CD4-positive, alpha-beta memory T cell (primary cell): Measurements from ENCODE around the gene PRSS1. TPM values are rescaled to one million over a fixed set of nuclear protein-coding genes. Genes with fewer than 3 reads are reported as not detected.

Experiments
- CTCF ChIA-PET: fragments of 350-600 bp; sonication (Branson Sonifier 250); formaldehyde crosslinking; loops from one replicate; lab custom pipeline; 2021; ENCODE audit warnings: inconsistent platforms; ENCODE audit not compliant: partially characterized antibody; lab: Charles Lee
- POLR2A ChIA-PET: fragments of 350-600 bp; sonication (Branson Sonifier 250); formaldehyde crosslinking; loops from one replicate; lab custom pipeline; 2021; ENCODE audit not compliant: partially characterized antibody; lab: Charles Lee
- DNase-seq, 5 donors: peaks; one replicate each; pipeline versions ENCODE4 v3.0.0 to v3.0.0-alpha.2; 2020 to 2022; ENCODE audit warnings: mixed read lengths in 1 of 5
- H3K27ac ChIP-seq: one replicate; pipeline ENCODE4 v1.7.0; 2013; ENCODE audit warnings: low read depth, low read length
- H3K27me3 ChIP-seq: 2 replicates; pipeline ENCODE4 v1.7.0; 2013; ENCODE audit warnings: mild to moderate bottlenecking, low read length, moderate library complexity; ENCODE audit not compliant: insufficient read depth
- H3K36me3 ChIP-seq: 2 replicates; pipeline ENCODE4 v1.7.0; 2013; ENCODE audit warnings: mild to moderate bottlenecking, low read length, moderate library complexity; ENCODE audit not compliant: insufficient read depth
- H3K4me1 ChIP-seq: 2 replicates; pipeline ENCODE4 v1.7.0; 2013; ENCODE audit warnings: mild to moderate bottlenecking, low read length, moderate library complexity; ENCODE audit not compliant: insufficient read depth
- H3K4me3 ChIP-seq, 2 donors: one replicate each; pipeline ENCODE4 v1.7.0; 2013; ENCODE audit warnings: low read length in 2 of 2, mild to moderate bottlenecking in 1 of 2
- H3K9me3 ChIP-seq, 2 donors: one replicate each; pipeline ENCODE4 v1.7.0; 2013; ENCODE audit warnings: low read length in 2 of 2, control low read depth in 1 of 2; ENCODE audit not compliant: control insufficient read depth in 1 of 2
- H3K27ac Mint-ChIP-seq, 7 donors: one replicate each; pipeline ENCODE4 v1.8.0; 2020 to 2021; ENCODE audit warnings: mixed read lengths in 7 of 7, mild to moderate bottlenecking in 6 of 7, inconsistent platforms in 3 of 7, moderate library complexity in 3 of 7
- H3K27me3 Mint-ChIP-seq, 2 donors: one replicate each; pipeline ENCODE4 v1.8.0; 2020 to 2021; ENCODE audit warnings: mixed read lengths in 2 of 2
- H3K36me3 Mint-ChIP-seq, 2 donors: one replicate each; pipeline ENCODE4 v1.8.0; 2020 to 2021; ENCODE audit warnings: mixed read lengths in 2 of 2, inconsistent platforms in 1 of 2, mild to moderate bottlenecking in 1 of 2
- H3K4me1 Mint-ChIP-seq, 4 donors: one replicate each; pipeline ENCODE4 v1.8.0; 2020 to 2021; ENCODE audit warnings: mixed read lengths in 4 of 4, mild to moderate bottlenecking in 1 of 4
- H3K4me3 Mint-ChIP-seq, 8 donors: one replicate each; pipeline ENCODE4 v1.8.0; 2020 to 2021; ENCODE audit warnings: mixed read lengths in 8 of 8, mild to moderate bottlenecking in 7 of 8, moderate library complexity in 6 of 8, inconsistent platforms in 3 of 8
- H3K9me3 Mint-ChIP-seq, 8 donors: one replicate each; pipeline ENCODE4 v1.8.0; 2020 to 2021; ENCODE audit warnings: mixed read lengths in 8 of 8, mild to moderate bottlenecking in 5 of 8, inconsistent platforms in 3 of 8, moderate library complexity in 1 of 8
- intact Hi-C: fragments of 100-400 bp; cut with micrococcal nuclease; formaldehyde crosslinking; loops from one replicate; pipeline ENCODE4 v1.15.1; 2023
- polyA plus RNA-seq, 2 donors: library from polyadenylated mRNA; unstranded; fragments of 300-500 nt; fragmentation: Illumina TruSeq; gene quantifications; one replicate each; pipeline ENCODE4 v1.2.3, GENCODE V29; 2021
- total RNA-seq, 2 experiments: library from RNA; stranded (reverse); gene quantifications; one replicate each; pipeline ENCODE4 v1.2.3, GENCODE V29; 2021

Gene PRSS1
- total and polyA plus RNA-seq, 4 experiments from 2014 or later = 0.44 TPM; not detected in 3

DNA sequence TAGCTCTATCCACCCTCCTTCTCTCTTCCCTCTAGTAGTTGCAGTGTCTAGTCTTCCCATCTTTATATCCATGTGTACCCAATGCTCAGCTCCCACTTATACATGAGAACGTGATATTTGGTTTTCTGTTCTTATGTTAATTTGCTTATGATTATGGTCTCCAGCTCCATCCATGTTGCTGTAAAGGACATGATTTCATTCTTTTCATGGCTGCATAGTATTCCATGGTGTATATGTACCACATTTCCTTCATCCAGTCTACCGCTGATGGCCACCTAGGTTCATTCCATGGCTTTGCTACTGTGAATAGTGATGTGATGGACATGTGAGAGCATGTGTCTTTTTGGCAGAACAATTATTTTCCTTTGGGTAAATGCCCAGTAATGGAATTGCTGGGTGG, 28.0 kb downstream of the PRSS1 start:
- Mint-ChIP-seq H3K27me3 (no peaks in the 10 kb centered on the region), H3K9me3 (no peaks in the 10 kb centered on the region), H3K4me3 (no peak overlapping the region), H3K36me3 (no peaks in the 10 kb centered on the region), H3K27ac (no peak overlapping the region), H3K4me1 (peaks cover 0 to 3% (median 0%) of the 10 kb centered on the region in 4 donors)
- no peak overlapping the region for H3K27ac ChIP-seq
- H3K27me3 ChIP-seq = no peaks in the 10 kb centered on the region
- no peak overlapping the region for H3K4me3 ChIP-seq
- H3K4me1 ChIP-seq = no peaks in the 10 kb centered on the region
- ChIA-PET POLR2A (no interaction called here), CTCF (no interaction called here)
- DNase-seq = no peak
- no peaks in the 10 kb centered on the region for H3K9me3 ChIP-seq
- intact Hi-C loops = no loop called here
- H3K36me3 ChIP-seq = no peaks in the 10 kb centered on the region

- intact Hi-C loops = loop anchor here (1.0 kb wide), 5 partner anchors 28 to 151 kb away; no protein-coding TSS in a partner anchor
- H3K4me1 Mint-ChIP-seq = peaks cover 6 to 17% (median 7%) of the 10 kb centered on the region in 4 donors
- H3K4me1 ChIP-seq = peaks cover 17% of the 10 kb centered on the region
- ChIA-PET POLR2A (interaction anchor here (0.6 to 30.6 kb wide), 18 partner anchors 8 to 471 kb away, joined by 3 to 6843 read pairs (median 4); no protein-coding TSS in a partner anchor), CTCF (interaction anchor here (0.5 to 21.7 kb wide), 22 partner anchors 10 to 179 kb away, joined by 3 to 623 read pairs (median 6); no protein-coding TSS in a partner anchor)
- no peaks in the 10 kb centered on the region for H3K36me3 ChIP-seq
- peaks cover 14 to 16% of the 10 kb centered on the region in 2 donors for H3K36me3 Mint-ChIP-seq
- DNase-seq = peak; percentile 73 to 82 (median 78)
- no peaks in the 10 kb centered on the region for H3K9me3 ChIP-seq
- H3K27ac Mint-ChIP-seq = peak overlapping the region; percentile 92 to 100 (median 98)
- no peaks in the 10 kb centered on the region for H3K9me3 Mint-ChIP-seq
- peak overlapping the region; percentile 81 to 90 (median 86) for H3K4me3 Mint-ChIP-seq
- no peaks in the 10 kb centered on the region for H3K27me3 ChIP-seq
- H3K27me3 Mint-ChIP-seq = no peaks in the 10 kb centered on the region
- H3K4me3 ChIP-seq = peak overlapping the region in 1 of 2 donors; percentile 49
- H3K27ac ChIP-seq = peak overlapping the region; percentile 21
Measured at GRCh38 chr7:142782922-142783900, 33.9 kb downstream of the PRSS1 start.

DNA sequence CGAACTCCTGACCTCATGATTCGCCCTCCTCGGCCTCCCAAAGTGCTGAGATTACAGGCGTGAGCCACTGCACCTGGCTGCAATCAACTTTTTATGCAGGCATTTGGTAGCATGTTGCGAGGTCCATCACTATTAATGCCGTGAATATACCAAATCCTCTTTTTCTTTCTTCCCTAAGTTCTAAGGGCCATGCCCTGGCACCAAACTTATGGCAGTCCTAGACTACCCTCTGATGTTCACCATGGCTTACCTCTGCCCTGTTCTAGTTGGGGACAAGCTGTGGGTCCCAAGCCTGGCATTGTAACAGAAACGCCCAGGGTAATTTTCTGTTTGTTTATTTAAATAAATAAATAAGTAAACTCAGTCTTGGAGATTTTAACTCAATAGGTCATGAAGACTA, 34.8 kb downstream of the PRSS1 start:
- no peaks in the 10 kb centered on the region for H3K9me3 ChIP-seq
- CTCF ChIA-PET = interaction anchor here (0.6 to 21.7 kb wide), 12 partner anchors 13 to 431 kb away, joined by 3 to 623 read pairs (median 27); partner anchors contain the start of gene EPHB6
- Mint-ChIP-seq H3K27ac (peak overlapping the region; percentile 92 to 100 (median 100)), H3K27me3 (no peaks in the 10 kb centered on the region), H3K4me3 (peak overlapping the region in 2 of 8 donors; percentile 22 to 48), H3K36me3 (peaks cover 23 to 24% of the 10 kb centered on the region in 2 donors), H3K4me1 (peaks cover 6 to 17% (median 7%) of the 10 kb centered on the region in 4 donors), H3K9me3 (peaks cover 0 to under 1% (median 0%) of the 10 kb centered on the region in 8 donors)
- H3K4me3 ChIP-seq = no peak overlapping the region
- H3K27me3 ChIP-seq = no peaks in the 10 kb centered on the region
- peaks cover 17% of the 10 kb centered on the region for H3K4me1 ChIP-seq
- POLR2A ChIA-PET = interaction anchor here (0.9 to 30.6 kb wide), 6 partner anchors 24 to 152 kb away, joined by 6 to 6843 read pairs (median 32); partner anchors contain the start of gene EPHB6
- peaks cover 5% of the 10 kb centered on the region for H3K36me3 ChIP-seq
- intact Hi-C loops = no loop called here
- no peak for DNase-seq
- H3K27ac ChIP-seq = peak overlapping the region; percentile 99

DNA sequence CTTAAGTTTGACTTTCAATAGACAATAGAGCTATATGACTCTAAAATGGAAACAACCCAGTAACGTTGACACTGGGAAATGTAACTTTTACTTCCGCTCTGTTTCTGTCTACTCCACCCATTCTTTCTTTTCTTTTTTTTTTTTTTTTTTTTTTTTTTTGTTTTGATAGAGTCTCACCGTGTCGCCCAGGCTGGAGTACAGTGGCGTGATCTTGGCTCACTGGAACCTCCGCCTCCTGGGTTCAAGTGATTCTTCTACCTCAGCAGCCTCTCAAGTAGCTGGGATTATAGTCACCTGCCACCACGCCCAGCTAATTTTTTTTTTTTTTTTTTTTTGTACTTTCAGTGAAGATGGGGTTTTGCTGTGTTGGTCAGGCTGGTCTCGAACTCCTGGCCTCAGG, 35.4 kb downstream of the PRSS1 start:
- POLR2A ChIA-PET = interaction anchor here (0.9 to 30.6 kb wide), 8 partner anchors 23 to 153 kb away, joined by 4 to 6843 read pairs (median 20); partner anchors contain the start of gene EPHB6
- Histone ChIP-seq H3K4me1 (peaks cover 17% of the 10 kb centered on the region), H3K36me3 (peaks cover 5% of the 10 kb centered on the region), H3K27ac (peak overlapping the region; percentile 99), H3K4me3 (no peak overlapping the region), H3K27me3 (no peaks in the 10 kb centered on the region), H3K9me3 (no peaks in the 10 kb centered on the region)
- intact Hi-C loops = loop anchor here (1.0 kb wide), 2 partner anchors 14 to 24 kb away; no protein-coding TSS in a partner anchor
- CTCF ChIA-PET = interaction anchor here (0.6 to 21.7 kb wide), 12 partner anchors 13 to 430 kb away, joined by 3 to 623 read pairs (median 27); partner anchors contain the start of gene EPHB6
- Mint-ChIP-seq H3K27ac (peak overlapping the region; percentile 98 to 100 (median 100)), H3K4me1 (peaks cover 6 to 22% (median 7%) of the 10 kb centered on the region in 4 donors), H3K9me3 (peaks cover 0 to 3% (median under 1%) of the 10 kb centered on the region in 8 donors), H3K4me3 (peak overlapping the region; percentile 13 to 86 (median 54)), H3K36me3 (peaks cover 29 to 31% of the 10 kb centered on the region in 2 donors), H3K27me3 (no peaks in the 10 kb centered on the region)
- DNase-seq = peak; percentile 51 to 71 (median 57)

DNA sequence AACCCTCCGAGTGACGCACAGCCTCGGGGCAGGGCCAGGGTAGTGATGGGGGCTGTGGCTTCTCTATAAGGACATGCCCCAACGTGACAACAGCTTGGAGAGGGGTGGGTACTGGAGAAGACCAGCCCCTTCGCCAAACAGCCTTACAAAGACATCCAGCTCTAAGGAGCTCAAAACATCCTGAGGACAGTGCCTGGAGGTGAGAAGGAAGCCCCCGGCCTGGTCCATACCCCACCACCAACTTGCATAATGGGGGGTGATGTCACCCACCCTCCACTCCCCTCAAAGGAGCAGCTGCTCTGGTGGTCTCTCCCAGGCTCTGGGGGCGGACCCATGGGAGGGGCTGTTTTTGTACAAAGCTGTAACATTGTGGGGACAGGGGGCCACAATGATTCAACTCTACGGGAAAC, 36.6 kb downstream of the PRSS1 start:
- H3K36me3 ChIP-seq = peaks cover 5% of the 10 kb centered on the region
- peak overlapping the region; percentile 99 for H3K27ac ChIP-seq
- no peaks in the 10 kb centered on the region for H3K9me3 ChIP-seq
- ChIA-PET POLR2A (interaction anchor here (0.6 to 30.6 kb wide), 17 partner anchors 22 to 595 kb away, joined by 3 to 6843 read pairs (median 4); partner anchors contain the start of genes CASP2, EPHB6 and GSTK1), CTCF (interaction anchor here (0.8 to 21.7 kb wide), 5 partner anchors 12 to 595 kb away, joined by 3 to 623 read pairs (median 47); no protein-coding TSS in a partner anchor)
- DNase-seq = peak; percentile 75 to 94 (median 88)
- H3K27me3 ChIP-seq = no peaks in the 10 kb centered on the region
- H3K4me3 Mint-ChIP-seq = peak overlapping the region; percentile 82 to 91 (median 85)
- peaks cover 40 to 42% of the 10 kb centered on the region in 2 donors for H3K36me3 Mint-ChIP-seq
- peaks cover 17% of the 10 kb centered on the region for H3K4me1 ChIP-seq
- intact Hi-C loops = loop anchor here (1.0 kb wide), 2 partner anchors 12 to 22 kb away; no protein-coding TSS in a partner anchor
- H3K9me3 Mint-ChIP-seq = peaks cover 0 to 3% (median under 1%) of the 10 kb centered on the region in 8 donors
- H3K4me1 Mint-ChIP-seq = peaks cover 6 to 33% (median 7%) of the 10 kb centered on the region in 4 donors
- peak overlapping the region; percentile 98 to 100 (median 100) for H3K27ac Mint-ChIP-seq
- H3K4me3 ChIP-seq = peak overlapping the region in 1 of 2 donors; percentile 49
- H3K27me3 Mint-ChIP-seq = no peaks in the 10 kb centered on the region

- DNase-seq = peak in 1 of 5 donors; percentile 12
- intact Hi-C loops = no loop called here
- Histone ChIP-seq H3K9me3 (no peaks in the 10 kb centered on the region), H3K4me1 (peaks cover 27% of the 10 kb centered on the region), H3K4me3 (peak overlapping the region; percentile 83 to 85), H3K27ac (peak overlapping the region; percentile 99), H3K27me3 (no peaks in the 10 kb centered on the region), H3K36me3 (peaks cover 12% of the 10 kb centered on the region)
- Mint-ChIP-seq H3K36me3 (peaks cover 47 to 50% of the 10 kb centered on the region in 2 donors), H3K9me3 (peaks cover 0 to 3% (median under 1%) of the 10 kb centered on the region in 8 donors), H3K4me1 (peaks cover 9 to 43% (median 15%) of the 10 kb centered on the region in 4 donors), H3K27me3 (no peaks in the 10 kb centered on the region), H3K4me3 (peak overlapping the region; percentile 90 to 100 (median 98)), H3K27ac (peak overlapping the region; percentile 95 to 100 (median 96))
- ChIA-PET CTCF (interaction anchor here (3.4 to 21.7 kb wide), 3 partner anchors 10 to 24 kb away, joined by 18 to 623 read pairs (median 47); no protein-coding TSS in a partner anchor), POLR2A (interaction anchor here (1.0 to 30.6 kb wide), 24 partner anchors 21 to 501 kb away, joined by 3 to 6843 read pairs (median 9); partner anchors contain the start of genes CASP2 and EPHB6)
Measured at GRCh38 chr7:142787034-142787768, 37.9 kb downstream of the PRSS1 start.
